NCI-H345 treated with DMSO at 0.1 percent for 48 hours (cell line): ENCODE measurements around the gene PSMC3.
A peak's percentile ranks its signal among the peaks of the same experiment; 100 is the strongest.

Experiments
- DNase-seq: peaks from one replicate; lab custom pipeline; 2025; ENCODE audit not compliant: unreplicated experiment; lab: John Stamatoyannopoulos, UW

PSMC3 gene

GRCh38 chr11:47413908-47414684 lies 12.1 kb downstream of the PSMC3 start:
- no peak for DNase-seq

- no peak for DNase-seq
Measured at GRCh38 chr11:47413351-47413750, 12.9 kb downstream of the PSMC3 start.

GRCh38 chr11:47411884-47412746 lies 14.1 kb downstream of the PSMC3 start:
- DNase-seq = no peak

- DNase-seq = no peak
Measured at GRCh38 chr11:47410370-47411264, 15.6 kb downstream of the PSMC3 start.

GRCh38 chr11:47409440-47410369 lies 16.5 kb downstream of the PSMC3 start:
- DNase-seq = no peak

- no peak for DNase-seq
Measured at GRCh38 chr11:47408598-47409439, 17.4 kb downstream of the PSMC3 start.

- peak; percentile 74 for DNase-seq
Measured at GRCh38 chr11:47407746-47408590, 18.3 kb downstream of the PSMC3 start, which contains the start of gene SLC39A13. SLC39A13 (plus strand) TSS chr11:47408590; CDS start chr11:47410095, 1,505 bp downstream.

GRCh38 chr11:47406896-47407745 lies 19.1 kb downstream of the PSMC3 start:
- DNase-seq = no peak

GRCh38 chr11:47403571-47403970 lies 22.7 kb downstream of the PSMC3 start:
- no peak for DNase-seq

GRCh38 chr11:47403135-47403534 lies 23.1 kb downstream of the PSMC3 start:
- no peak for DNase-seq

- DNase-seq = no peak
Measured at GRCh38 chr11:47400768-47401279, 25.4 kb downstream of the PSMC3 start.

GRCh38 chr11:47399860-47400767 lies 26.1 kb downstream of the PSMC3 start:
- DNase-seq = no peak

GRCh38 chr11:47398551-47398950 lies 27.7 kb downstream of the PSMC3 start:
- no peak for DNase-seq

GRCh38 chr11:47398011-47398410 lies 28.2 kb downstream of the PSMC3 start:
- no peak for DNase-seq

- DNase-seq = no peak
Measured at GRCh38 chr11:47396049-47396320, 30.3 kb downstream of the PSMC3 start.
